HG02610 (cell line): ENCODE data around the gene HIP1R.
A peak's percentile ranks its signal among the peaks of the same experiment; 100 is the strongest.
"Not testable (repeated sequence)": the region's sequence is repeated elsewhere in the genome, so short reads cannot be mapped to it uniquely, and the experiment has no call there.

ENCODE experiments used
- ATAC-seq: cut with Tn5 transposase; IDR thresholded peaks from one replicate; pipeline ENCODE4 v1.9.1; 2021; ENCODE audit warnings: mild to moderate bottlenecking, moderate library complexity; ENCODE audit not compliant: unreplicated experiment

Gene HIP1R, protein sequence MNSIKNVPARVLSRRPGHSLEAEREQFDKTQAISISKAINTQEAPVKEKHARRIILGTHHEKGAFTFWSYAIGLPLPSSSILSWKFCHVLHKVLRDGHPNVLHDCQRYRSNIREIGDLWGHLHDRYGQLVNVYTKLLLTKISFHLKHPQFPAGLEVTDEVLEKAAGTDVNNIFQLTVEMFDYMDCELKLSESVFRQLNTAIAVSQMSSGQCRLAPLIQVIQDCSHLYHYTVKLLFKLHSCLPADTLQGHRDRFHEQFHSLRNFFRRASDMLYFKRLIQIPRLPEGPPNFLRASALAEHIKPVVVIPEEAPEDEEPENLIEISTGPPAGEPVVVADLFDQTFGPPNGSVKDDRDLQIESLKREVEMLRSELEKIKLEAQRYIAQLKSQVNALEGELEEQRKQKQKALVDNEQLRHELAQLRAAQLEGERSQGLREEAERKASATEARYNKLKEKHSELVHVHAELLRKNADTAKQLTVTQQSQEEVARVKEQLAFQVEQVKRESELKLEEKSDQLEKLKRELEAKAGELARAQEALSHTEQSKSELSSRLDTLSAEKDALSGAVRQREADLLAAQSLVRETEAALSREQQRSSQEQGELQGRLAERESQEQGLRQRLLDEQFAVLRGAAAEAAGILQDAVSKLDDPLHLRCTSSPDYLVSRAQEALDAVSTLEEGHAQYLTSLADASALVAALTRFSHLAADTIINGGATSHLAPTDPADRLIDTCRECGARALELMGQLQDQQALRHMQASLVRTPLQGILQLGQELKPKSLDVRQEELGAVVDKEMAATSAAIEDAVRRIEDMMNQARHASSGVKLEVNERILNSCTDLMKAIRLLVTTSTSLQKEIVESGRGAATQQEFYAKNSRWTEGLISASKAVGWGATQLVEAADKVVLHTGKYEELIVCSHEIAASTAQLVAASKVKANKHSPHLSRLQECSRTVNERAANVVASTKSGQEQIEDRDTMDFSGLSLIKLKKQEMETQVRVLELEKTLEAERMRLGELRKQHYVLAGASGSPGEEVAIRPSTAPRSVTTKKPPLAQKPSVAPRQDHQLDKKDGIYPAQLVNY

DNA sequence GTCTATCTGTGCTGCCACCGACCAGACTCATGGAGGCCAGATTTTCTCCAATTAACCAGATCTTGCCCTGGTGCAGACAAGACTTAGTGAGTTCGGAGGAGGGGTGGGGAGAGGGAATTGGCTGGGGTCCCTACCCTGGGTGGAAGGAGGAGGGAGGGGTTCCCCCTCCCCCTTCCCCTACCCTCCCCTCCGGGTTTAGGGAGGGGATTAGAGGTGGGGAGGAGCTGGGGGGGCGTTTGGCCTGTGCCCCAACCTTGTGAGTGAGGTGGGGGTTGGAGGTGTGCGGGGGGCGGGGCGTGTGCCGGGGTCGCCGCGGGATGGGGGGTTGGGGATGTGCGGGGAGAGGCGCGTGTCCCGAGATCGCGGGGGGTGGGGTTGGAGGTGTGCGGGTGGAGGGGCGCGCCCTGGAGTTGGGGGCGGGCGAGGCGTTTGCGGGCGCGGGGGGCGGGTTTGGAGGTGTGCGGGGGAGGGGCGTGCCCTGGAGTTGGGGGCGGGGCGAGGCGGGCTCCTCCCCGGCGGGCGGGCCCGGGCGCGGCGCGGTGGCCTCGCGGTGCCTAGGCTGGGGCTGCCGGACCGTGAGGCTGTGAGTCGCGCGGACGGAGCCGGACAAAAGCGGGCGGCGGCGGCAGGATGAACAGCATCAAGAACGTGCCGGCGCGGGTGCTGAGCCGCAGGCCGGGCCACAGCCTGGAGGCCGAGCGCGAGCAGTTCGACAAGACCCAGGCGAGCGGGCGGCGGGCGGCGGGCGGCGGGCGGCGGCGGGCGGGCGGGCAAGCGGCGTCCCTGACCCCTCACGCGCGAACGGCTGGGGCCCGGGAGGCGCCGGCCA, at the start of gene HIP1R:
HIP1R (plus strand) TSS at position 537 of the 829 bp plus-strand sequence; CDS start at position 631, 94 bp downstream.
- ATAC-seq: no peak

DNA sequence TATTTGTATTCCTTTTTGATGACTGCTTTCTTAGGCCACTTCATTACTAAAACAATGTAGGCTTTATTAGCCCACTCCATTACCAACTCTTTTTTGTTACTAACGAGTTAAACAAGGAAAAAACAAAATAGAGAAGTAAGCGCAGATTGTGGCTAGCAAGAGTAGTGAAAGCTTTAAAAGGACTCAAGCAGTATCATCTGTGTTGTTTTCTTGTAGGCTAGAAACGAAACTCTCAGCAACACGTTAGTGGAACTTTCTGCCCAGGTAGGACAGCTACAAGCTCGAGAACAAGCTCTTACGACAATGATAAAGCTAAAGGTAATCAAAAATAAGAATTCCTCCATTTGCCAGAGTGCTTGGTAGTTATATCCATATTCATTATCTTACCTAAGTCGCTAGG, 49.8 kb upstream of the HIP1R start:
- ATAC-seq: no peak

DNA sequence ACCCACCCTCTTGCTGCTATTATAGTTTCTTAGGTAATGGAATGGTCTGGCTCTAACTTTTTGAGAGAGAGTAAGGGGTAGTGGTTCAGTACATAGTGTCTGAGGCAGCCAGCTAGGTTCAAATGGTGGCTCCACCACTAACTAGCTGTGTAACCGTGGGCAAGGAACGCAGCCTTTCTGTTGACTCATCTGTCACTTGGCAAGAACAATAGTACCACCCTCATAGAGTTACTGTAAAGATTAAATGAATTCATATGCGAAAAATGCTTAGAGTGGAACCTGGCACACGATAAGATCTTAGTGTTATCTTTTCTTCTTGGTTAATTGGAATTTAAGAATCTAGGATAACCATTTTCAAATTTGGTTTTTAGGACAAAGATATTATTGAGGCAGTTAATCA, 46.9 kb upstream of the HIP1R start:
- ATAC-seq: no peak

DNA sequence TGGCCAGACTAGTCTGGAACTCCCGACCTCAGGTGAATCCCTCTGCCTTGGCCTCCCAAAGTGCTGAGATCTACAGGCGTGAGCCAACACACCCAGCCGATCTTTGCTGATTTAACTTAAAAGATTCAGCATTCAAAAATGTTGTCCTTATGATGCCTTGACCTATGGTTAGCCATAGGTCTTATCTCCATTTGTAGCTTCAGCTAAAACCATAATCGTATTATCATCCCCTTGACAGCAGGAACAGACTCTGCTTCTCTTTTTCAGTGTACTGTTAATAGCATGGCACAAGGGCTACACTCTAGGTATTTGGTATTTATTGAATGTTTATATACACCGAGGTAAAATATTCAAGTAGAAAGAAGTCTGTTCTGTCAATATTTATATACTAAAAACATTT, 45.6 kb upstream of the HIP1R start:
- ATAC-seq: no peak

DNA sequence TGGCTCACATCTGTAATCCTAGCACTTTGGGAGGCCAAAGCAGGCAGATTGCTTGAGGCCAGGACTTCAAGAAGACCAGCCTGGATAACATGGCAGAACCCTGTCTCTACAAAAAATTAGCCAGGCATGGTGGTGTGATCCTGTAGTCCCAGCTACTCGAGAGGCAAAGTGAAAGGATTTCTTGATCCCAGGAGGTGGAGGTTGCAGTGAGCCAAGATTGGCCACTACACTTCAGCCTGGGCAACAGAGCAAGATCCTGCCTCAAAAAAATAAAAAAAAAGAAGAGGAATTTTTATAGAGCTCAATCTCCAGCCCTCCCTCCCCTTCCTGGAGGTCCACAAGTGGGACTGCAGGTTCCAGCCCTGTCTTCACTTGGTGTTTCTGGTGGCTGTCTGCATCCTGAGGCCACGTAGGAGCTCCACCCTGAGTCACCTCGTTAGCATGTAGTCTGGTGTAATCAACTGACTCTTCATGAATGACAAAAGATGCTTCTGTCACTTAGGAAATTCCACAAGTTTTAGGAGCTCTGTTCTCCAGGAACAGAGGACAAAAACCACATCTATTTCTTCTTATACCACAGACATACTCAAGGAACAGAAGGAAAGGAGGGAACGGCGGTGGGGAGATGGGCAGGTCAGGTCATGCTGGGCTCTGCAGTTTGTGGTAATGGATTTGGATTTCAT, 44.7 kb upstream of the HIP1R start:
- ATAC-seq: no peak

DNA sequence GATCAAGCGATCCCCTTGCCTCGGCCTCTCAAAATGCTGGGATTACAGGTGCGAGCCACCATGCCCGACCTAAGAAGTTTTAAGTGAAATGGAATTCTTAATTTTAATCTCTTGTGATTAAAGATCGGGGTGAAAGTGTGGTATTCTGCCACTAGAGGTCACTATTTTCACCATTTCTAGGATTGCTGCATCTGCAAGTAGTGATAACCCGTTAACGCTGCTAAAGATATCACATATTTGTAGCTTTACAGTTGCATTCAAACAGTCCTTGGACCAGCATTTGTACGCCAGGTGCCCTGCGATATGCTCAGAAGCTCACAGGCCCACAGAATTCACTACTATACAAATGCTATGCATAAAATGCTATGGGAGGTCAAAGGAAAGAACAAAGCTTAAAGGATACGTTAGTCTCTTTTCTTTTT, 41.6 kb upstream of the HIP1R start:
- no peak for ATAC-seq

DNA sequence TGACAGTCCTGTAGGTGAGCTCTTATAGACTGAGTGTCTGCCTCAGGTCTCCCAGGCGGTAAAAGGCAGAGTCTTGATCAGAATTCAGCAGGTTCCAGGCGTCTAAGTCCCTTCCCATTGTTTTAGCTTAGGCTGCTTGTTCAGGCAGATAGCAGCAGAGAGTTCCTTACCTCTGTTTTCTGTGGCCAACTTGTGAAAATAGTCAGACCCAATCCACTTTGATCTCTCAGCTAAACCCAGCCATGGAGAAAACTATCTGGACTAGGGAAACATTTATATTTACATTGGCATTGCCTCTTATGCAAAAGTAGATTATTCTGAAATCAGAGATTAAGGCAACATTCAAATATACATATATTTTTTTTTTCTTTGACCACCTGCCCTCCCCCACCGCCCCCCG, 39.5 kb upstream of the HIP1R start:
- ATAC-seq: no peak

DNA sequence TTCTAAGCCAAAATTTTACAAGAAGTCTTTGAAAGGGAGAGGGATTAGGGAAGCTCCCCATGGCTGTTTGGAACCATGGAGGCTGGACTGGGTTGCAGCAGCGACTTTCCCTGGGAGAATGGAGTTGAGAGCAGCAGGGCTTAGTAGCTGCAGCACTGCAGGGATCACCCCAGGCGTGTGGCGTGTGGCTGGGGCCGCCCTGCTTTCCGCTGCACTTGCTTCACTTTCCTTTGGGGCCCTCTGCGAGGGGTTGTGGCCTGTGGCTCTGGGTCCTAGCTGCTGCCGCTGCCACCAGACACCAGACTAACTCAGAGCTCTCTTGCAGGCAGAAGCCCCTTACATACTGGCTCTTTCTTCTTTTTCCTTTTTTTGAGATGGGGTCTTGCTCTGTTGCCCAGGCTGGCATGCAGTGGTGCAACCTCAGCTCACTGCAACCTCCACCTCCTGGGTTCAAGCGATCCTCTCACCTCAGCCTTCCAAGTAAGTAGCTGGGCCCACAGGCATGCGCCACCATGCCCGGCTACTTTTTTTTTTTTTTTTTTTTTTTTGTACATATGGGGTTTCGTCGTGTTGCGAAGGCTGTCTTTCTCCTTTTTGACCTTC, 35.5 kb upstream of the HIP1R start:
- no peak for ATAC-seq

DNA sequence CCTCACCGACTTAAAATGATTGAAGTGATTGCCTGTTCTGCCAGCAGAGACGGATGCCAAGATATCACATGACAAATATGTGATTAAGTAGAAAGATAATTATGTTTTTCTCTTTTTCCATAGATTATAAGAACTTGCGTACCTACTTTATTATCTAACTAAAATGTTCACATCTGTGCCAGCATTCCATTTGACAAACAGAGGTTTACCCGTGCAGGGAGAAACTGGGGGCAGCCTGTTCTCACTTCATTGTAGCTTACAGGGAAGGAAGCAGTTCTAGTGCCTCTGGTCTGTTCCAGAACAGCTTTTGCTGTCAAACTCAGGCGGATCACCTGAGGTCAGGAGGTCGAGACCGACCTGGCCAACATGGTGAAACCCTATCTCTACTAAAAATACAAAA, 31.3 kb upstream of the HIP1R start:
- no peak for ATAC-seq

DNA sequence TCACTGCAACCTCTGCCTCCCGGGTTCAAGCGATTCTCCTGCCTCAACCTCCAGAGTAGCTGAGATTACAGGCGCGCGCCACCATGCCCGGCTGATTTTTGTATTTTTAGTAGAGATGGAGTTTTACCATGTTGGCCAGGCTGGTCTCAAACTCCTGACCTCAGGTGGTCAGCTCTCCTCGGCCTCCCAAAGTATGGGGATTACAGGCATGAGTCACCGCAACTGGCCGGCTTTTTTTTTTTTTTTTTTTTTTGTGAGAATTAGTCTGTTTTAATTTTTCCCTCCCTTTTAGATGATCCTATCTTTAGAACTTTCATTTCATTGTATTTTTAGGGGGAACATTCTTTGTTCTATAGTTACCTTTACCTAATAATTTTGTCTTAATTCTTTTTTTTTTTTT, 30.3 kb upstream of the HIP1R start:
- ATAC-seq: not testable (repeated sequence)

DNA sequence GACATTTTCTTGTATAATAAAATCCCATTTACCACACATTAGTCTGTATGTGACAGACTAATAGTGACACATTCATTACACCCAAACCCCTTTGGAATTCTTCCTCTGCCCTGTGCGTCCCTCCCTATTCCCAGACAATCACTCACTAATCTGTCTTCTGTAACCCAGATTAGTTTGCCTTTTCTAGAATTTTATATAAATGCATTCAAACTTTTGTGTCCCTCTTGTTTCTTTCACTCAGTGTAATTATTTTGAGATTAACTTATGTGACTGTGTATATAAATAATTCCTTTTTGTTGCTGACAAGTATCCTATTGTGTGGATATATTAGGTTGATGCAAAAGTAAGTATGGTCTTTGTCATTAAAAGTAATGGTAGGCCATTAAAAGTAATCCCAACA, 27.6 kb upstream of the HIP1R start:
- ATAC-seq: no peak

DNA sequence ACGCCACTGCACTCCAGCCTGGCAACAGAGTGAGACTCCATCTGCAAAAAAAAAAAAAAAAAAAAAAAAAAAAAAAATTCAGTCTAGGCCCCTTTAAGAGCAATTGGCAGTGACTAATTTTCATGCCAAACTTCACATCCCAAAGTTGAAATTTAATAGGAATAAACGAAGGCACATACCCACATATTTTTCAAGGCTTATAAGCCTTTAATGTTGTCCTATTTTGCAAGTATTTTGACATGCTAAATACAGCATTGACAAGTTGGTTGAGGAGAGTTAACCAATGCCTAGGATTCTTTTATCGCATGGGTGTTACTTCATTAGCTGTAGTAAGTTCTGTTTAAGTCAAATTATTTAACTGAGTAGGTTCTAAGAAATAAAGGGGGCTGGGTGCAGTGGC, 23.5 kb upstream of the HIP1R start:
- ATAC-seq: no peak

DNA sequence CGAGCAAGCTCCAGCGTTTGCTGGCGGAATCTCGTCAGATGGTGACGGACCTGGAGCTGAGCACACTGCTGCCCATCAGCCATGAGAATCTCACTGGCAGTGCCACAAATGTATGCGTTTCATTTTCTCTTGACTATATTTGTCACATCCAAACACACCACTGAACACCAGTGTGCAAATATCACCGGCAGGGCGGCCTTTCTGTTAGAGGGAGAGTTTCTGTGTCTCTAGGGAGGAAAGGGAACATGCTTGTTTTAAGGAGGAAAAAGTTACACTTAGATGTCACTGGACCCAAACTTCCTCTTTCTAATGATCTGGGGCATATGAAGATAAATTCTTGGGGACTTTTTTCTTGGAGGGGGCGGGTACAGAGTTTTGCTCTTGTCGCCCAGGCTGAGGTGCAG, 21.9 kb upstream of the HIP1R start:
- ATAC-seq: peak; percentile 66

DNA sequence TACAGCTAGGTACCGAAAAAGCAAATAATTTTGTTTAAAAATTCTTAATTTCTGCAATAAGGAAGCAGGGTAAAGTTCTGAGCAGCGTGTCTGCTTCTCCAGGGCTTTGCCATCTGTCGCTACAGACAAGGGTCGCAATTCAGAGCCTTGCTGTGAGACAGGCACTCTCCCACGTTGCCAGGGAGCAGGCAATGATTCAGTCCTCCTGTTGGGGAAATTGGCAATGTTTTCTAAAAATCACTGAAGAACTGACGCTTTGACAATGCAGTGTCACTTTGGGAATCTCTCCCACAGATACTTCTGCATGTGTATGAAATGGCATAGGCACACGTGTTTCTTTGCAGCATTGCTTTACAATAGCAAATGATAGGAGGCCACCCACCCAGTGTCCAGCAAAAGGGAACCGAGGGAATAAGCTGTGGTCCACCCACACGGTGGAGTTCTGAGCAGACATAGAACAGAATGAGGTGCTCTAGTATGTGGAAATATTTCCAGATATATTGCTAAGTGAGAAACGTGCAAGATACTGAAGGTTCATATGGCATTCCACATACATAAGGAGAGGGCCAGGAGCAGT, 16.0 kb upstream of the HIP1R start:
- ATAC-seq: no peak

DNA sequence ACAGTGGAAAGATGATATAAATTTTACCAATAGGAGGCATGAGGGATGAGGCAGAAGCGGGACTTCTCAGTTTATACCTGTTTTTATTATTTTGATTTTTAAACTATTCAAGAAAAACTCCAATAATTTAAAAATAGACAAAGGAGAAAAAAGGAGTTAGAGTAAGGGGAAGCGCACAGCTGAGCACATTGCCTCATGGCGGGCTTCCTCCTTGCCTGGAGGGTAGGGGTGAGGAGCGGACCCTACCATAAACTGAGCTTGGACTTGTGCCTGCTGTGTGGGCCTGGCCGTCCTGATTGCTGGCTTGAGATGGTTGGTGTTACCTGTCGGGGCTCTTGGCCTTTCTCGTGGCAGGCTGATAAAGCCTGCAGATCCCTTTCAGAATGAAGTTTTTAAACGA, 15.1 kb upstream of the HIP1R start:
- no peak for ATAC-seq

DNA sequence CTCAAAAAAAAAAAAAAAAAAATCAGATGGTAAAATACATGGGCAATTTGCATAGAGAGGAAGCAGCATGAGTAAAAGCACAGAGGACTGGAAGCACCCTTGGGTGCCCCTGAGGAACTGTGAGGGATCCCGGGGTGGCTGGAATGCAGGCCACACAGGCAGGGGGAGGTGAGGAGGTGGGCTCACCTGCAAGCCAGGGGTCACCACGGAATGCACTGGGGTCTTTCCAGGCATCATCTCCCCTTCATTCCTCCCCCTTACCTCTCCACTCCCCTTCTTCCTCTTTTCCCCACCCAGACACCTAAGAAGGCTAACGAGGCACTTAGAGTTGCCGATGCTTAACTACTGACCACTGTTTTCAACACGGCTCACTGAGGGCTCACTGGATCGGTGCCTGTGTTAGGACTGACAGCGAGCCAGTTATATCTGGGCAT, 14.4 kb upstream of the HIP1R start:
- ATAC-seq: peak; percentile 69

DNA sequence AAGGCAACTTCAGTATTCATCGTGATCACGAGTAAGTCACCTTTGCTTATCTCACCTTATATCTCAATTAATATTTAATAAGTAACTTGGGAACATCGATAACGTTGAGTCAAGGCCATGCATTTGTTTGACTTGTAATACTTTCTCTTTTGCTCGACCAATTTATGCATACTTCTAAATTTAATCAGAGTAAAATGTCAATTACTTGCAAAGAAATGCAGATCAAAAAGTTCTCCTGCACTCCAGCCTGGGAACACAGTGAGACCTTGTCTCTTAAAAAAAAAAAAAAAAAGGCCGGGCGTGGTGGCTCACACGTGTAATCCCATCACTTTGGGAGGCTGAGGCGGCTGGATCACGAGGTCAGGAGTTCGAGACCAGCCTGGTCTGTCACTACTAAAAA, 11.8 kb upstream of the HIP1R start:
- no peak for ATAC-seq

DNA sequence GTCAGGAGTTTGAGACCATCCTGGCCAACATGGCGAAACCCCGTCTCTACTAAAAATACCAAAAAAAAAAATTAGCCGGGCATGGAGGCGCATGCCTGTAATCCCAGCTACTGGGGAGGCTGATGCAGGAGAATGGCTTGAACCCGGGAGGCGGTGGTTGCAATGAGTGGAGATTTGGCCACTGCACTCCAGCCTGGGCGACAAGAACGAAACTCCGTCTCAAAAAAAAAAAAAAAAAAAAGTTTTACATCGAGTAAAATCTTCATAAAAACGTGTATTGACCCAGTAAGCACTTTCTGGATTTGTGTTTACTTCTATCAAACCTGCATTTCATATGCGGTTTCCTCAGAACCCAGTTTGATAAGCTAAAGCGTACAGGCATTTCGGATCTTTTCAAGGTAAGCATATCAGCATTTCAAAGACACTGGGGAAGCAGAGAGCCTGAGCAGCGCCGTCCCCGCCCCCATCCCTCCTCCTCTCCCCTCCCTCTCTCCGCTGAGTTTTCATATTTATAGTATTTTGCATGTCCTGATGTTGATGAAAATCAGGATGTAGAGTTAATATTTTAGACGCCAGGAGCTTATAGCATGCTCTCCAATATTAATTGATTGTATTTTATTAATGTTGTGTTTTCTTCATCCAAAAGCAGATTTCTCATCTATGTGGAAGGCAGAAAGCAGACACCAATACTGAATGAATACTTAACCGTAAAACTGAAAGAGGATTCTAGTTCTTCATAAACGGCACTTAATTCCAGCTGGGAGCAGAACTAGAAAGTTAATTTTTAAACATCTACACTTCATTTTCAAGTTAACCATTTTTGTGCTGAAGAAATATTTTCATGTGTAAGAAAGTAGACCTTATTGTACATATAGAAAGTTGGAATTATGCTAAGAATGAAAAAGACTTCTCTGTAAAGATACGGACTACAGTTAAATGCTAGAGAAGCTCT, 9.2 kb upstream of the HIP1R start:
- ATAC-seq: no peak
